Activated naive CD8-positive, alpha-beta T cell (primary cell): ENCODE measurements around the gene GABBR2.

Experiments used
- H3K27ac Mint-ChIP-seq: one replicate; pipeline ENCODE4 v1.8.0; 2021; ENCODE audit warnings: mixed read lengths
- H3K27me3 Mint-ChIP-seq: one replicate; pipeline ENCODE4 v1.8.0; 2021; ENCODE audit warnings: mixed read lengths
- H3K36me3 Mint-ChIP-seq: one replicate; pipeline ENCODE4 v1.8.0; 2021; ENCODE audit warnings: mixed read lengths
- H3K4me1 Mint-ChIP-seq: one replicate; pipeline ENCODE4 v1.8.0; 2021; ENCODE audit warnings: low read depth, mixed read lengths
- H3K4me3 Mint-ChIP-seq: one replicate; pipeline ENCODE4 v1.8.0; 2021; ENCODE audit warnings: mild to moderate bottlenecking, mixed read lengths
- H3K9me3 Mint-ChIP-seq: one replicate; pipeline ENCODE4 v1.8.0; 2021; ENCODE audit warnings: low read depth, mixed read lengths

Gene GABBR2

DNA sequence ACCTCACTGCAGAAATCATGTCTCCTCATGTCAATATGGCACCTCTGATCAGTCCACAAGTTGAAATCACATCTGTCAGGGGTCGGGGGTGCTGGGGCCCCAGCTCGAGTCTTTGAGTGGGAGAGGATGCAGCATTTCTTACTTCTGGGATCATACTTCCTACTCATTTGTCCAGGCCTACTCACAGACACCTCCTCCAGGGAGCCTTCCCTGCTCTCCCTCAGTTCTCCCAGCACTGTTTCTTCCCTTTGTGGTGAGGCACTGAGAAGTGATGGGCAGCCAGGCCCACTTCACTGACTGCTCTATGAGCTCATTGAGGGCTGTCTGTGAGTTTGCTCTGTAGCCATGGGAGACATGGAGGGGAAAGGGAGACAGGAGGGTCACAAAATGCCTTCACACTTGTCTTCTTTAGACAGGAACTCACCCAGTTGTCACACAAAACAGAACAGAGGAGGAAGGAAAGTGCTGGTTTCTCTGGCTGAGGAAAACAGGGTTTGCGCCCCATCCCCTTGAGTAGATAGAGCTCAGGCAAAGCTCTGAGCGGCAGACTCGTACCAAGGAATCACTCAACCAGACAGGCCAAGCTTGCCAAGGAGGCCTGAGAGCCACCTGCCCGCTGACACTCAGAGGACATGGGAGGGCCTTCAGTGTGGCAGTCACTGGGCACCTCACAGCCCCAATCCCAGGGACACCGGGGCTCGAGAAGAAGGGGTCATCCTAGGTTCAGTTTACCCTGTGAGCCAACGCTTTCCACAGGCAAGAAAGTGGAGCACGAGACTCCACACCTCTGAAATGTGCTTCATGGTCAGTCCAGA, 152.9 kb downstream of the GABBR2 start:
- Mint-ChIP-seq H3K27me3 (peaks cover 2% of the 10 kb centered on the region), H3K27ac (no peak overlapping the region), H3K36me3 (no peaks in the 10 kb centered on the region), H3K4me3 (no peak overlapping the region), H3K4me1 (no peaks in the 10 kb centered on the region), H3K9me3 (no peaks in the 10 kb centered on the region)

DNA sequence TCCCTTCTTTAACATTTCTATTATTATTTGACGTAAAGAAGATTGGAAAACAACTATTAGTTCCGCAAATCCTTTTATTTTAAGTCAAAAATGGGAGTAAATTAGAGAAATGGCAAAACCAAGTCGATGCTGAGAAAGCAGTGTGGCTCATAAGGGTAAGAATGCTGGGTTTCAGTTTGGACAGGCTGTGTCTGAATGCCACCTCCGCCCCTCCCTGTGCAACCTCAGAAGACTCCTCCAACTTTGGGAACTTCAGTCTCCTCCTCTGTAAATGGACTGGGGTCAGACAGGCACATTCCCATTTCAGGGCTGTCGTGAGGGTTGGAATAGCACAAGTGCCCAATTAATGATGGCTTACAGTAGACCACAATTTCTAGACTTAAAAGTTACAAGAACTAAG, 154.0 kb downstream of the GABBR2 start:
- Mint-ChIP-seq H3K27me3 (peaks cover 2% of the 10 kb centered on the region), H3K4me1 (no peaks in the 10 kb centered on the region), H3K27ac (no peak overlapping the region), H3K36me3 (no peaks in the 10 kb centered on the region), H3K4me3 (no peak overlapping the region), H3K9me3 (no peaks in the 10 kb centered on the region)

DNA sequence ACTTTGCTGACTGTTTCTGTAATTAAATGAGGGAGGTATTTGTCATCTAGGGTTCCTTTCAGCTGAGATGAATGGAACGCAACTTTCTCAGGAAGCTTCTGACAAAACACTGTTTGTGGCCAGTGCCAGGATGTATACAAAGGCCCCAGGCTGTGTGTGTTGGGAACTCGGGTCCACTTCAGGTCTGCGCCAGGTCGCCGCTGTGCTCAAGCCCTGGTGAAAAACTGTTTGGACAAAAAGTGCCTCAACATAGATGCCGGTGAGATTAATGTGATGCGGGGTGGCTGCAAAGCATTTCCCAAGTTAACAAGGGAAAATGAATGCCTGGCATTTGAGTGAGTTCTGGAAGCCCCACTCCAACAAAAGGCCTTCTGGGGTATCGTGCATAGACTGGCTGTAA, 156.4 kb downstream of the GABBR2 start:
- Mint-ChIP-seq H3K4me3 (no peak overlapping the region), H3K4me1 (no peaks in the 10 kb centered on the region), H3K9me3 (no peaks in the 10 kb centered on the region), H3K27ac (no peak overlapping the region), H3K36me3 (no peaks in the 10 kb centered on the region), H3K27me3 (peaks cover 2% of the 10 kb centered on the region)

DNA sequence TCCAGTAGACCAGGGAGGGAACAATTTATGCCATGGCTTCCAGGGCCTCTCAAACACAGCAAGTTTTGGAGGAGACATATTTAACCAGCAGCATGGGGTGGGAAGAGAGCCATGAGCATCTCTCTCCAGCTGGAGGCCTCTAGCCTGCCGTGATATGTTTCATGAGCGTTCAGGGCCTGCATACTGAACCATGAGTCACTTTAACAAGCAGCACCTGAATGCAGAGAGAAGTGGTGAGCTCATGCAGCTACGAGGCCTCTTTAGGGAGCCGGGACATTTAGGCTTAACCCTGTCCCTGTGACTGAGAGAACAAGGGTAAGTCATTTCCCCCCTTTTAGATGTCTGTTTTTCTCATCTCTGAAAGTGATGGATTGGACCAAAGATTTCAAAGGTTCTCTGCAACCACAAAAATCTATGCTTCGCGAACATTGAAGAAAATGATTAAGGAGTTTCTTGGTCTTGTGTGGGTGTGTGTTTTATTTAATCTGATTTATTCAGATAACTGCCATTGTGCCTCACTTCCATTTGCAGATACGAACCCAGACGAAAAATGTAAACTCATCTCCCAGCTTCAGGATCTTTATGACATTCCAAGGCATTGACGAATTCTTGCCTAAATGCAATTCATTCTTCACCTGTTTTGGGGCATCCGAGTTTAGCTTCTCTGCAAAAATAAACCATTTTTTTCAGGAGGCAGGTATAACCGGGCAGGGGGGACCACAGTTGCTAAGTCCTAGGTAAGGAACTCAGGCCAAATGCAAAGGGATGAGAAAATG, 157.0 kb downstream of the GABBR2 start:
- H3K4me1 Mint-ChIP-seq = no peaks in the 10 kb centered on the region
- no peaks in the 10 kb centered on the region for H3K36me3 Mint-ChIP-seq
- H3K27me3 Mint-ChIP-seq = peaks cover 2% of the 10 kb centered on the region
- H3K4me3 Mint-ChIP-seq = no peak overlapping the region
- no peaks in the 10 kb centered on the region for H3K9me3 Mint-ChIP-seq
- H3K27ac Mint-ChIP-seq = no peak overlapping the region

DNA sequence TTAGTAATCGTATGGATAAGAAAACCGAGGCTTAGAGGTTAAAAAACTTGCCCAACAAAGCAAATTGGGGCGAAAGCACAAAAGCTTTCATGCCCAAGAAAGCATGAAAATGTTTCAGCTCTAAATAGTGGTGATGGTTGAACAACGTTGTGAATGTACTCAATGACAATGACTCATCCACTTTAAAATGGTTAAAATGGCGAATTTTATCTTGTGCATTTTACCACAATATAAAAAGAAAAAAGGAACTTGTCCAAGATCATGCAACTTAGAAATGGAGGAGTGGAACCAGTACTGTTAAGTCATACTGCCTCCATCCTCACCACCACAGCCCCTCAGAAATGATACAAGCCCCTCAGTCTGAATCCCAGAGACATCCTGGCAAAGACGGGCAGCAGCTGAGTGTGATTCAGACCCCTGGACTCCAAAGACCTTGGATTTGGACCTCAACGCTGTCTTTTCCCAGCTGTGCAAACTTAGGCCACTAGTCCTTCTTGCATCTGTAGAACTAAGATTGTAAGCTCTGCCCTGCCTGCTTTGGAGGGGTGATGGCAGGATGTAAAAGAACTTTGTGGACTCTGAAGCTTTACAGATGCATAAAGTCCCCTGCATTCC, 158.4 kb downstream of the GABBR2 start:
- no peaks in the 10 kb centered on the region for H3K4me1 Mint-ChIP-seq
- H3K4me3 Mint-ChIP-seq = no peak overlapping the region
- no peaks in the 10 kb centered on the region for H3K9me3 Mint-ChIP-seq
- no peak overlapping the region for H3K27ac Mint-ChIP-seq
- H3K36me3 Mint-ChIP-seq = no peaks in the 10 kb centered on the region
- peaks cover 2% of the 10 kb centered on the region for H3K27me3 Mint-ChIP-seq

DNA sequence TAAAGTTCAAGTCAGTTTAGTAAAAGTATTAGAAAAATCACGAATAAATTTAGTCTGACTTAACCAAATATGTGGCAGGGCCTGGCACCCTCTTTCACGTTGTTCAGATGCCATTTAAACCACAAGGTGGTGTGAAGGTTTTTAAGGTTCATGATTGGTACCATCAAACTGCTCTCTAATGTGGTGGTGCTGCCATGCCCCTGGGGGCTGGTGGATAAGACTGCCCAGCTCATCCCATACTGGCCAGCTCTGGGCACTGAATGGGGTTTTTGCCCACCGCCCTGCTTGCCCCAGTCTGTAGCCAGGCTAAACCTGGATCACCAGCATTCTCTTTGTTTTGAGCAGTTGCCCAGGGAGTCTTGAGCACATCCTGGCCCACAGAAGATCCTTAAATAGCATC, 159.3 kb downstream of the GABBR2 start:
- Mint-ChIP-seq H3K4me1 (no peaks in the 10 kb centered on the region), H3K9me3 (no peaks in the 10 kb centered on the region), H3K36me3 (no peaks in the 10 kb centered on the region), H3K4me3 (no peak overlapping the region), H3K27me3 (peaks cover 2% of the 10 kb centered on the region), H3K27ac (no peak overlapping the region)

DNA sequence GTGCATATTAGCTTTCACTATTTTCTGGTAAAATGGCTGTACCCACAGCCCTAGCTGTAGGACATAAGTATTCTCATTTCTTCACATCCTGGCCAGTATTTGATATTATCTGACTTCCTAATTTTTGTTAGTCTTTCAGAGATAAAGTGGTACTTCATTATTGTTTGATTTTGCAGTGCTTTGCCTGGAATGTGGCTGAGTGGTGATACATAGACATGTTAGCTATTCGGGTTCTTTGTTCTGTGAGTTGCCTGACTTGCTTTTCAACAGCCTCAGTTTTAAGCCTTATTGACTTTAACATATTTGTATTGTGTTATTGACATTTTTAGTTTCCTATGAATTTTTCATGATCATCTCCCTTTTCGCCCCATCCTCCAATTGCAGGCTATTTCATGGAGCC, 161.1 kb downstream of the GABBR2 start:
- Mint-ChIP-seq H3K9me3 (no peaks in the 10 kb centered on the region), H3K27ac (no peak overlapping the region), H3K27me3 (peaks cover 2% of the 10 kb centered on the region), H3K36me3 (no peaks in the 10 kb centered on the region), H3K4me1 (no peaks in the 10 kb centered on the region), H3K4me3 (no peak overlapping the region)

DNA sequence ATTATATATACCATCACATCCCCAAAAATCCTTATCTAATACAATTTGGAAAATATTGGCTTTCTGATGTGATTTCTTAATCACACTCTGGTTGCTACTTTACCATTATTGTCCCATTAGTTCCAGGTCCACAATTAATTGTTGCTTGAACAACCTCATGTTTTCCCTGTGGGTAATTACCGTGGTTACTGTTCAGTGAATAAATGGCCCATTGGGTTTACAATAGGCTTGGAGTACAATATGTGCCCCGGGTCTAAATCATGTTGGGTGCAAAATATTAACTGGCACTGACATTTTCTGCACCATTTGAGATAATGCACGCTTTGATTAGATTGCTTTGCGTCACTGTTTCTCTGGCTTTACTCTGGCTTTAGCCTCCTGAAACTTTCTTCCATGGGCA, 163.7 kb downstream of the GABBR2 start:
- Mint-ChIP-seq H3K27me3 (no peaks in the 10 kb centered on the region), H3K4me3 (no peak overlapping the region), H3K36me3 (no peaks in the 10 kb centered on the region), H3K9me3 (no peaks in the 10 kb centered on the region), H3K4me1 (no peaks in the 10 kb centered on the region), H3K27ac (no peak overlapping the region)

DNA sequence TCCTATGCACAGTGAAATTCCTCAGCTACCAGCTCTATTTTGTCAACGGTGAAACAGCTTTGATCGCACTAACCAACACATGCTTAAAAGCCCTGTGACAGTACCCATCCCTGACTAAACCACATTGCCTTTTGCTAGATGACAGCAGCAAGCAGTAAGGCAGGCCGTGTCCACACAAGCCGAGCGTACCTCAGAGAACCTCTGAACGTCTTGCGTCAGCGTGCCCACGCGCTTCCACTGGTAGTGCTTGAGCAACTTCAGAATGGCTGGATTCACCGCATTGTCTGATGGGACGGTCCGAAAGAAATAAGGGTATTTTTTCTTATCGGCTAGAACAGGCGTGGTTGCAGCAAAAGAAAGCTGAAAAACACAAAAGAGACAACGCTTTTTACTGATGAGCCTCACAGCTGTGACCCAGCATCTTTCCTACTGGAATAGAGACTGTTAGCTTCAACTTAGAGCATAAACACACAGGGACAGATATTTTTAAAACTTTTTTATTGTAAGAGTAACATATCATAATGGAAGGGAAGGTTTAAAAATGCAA, 167.0 kb downstream of the GABBR2 start:
- Mint-ChIP-seq H3K36me3 (no peaks in the 10 kb centered on the region), H3K4me1 (no peaks in the 10 kb centered on the region), H3K4me3 (no peak overlapping the region), H3K27me3 (no peaks in the 10 kb centered on the region), H3K9me3 (no peaks in the 10 kb centered on the region), H3K27ac (no peak overlapping the region)

DNA sequence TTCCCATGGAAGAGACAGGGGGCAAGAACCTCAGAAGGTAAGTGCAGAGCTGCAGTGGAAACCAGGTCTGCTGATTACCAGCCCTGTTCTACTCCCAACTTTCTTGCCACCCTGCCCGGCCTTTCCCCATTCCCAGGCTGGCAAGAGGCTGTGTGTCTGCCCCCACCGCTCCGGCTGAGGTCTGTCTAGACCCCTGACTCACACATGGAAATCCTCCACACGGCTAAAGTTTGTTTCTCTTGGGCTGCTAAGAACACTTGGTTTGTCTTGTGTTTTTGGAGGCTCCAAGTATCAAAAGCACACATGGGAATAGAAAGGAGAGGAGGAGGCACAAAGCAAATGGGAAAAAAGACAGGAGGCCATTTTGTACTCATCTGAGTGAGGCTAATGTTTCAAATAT, 168.3 kb downstream of the GABBR2 start:
- H3K4me3 Mint-ChIP-seq = no peak overlapping the region
- no peaks in the 10 kb centered on the region for H3K4me1 Mint-ChIP-seq
- no peaks in the 10 kb centered on the region for H3K9me3 Mint-ChIP-seq
- H3K27ac Mint-ChIP-seq = no peak overlapping the region
- H3K36me3 Mint-ChIP-seq = no peaks in the 10 kb centered on the region
- no peaks in the 10 kb centered on the region for H3K27me3 Mint-ChIP-seq

DNA sequence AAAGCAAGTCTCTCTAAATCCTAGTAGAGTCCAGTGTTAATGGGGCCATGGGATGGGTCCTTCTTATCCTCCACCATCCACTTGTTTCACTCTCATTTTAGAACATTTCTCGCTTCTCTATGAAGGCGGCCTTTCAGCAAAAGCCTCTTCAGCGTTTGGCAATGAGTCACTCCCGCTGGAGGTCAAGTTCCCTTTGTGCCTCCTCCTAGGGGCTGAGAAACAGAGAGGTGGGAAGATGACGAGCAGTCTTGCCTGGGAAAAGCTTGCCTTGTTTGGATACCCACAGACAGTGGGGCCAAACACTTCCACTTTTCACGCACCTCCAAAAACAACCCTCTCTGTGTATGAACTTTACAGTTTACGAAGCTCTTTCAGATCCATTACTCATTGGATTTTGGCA, 168.8 kb downstream of the GABBR2 start:
- no peaks in the 10 kb centered on the region for H3K36me3 Mint-ChIP-seq
- no peaks in the 10 kb centered on the region for H3K4me1 Mint-ChIP-seq
- no peaks in the 10 kb centered on the region for H3K27me3 Mint-ChIP-seq
- no peak overlapping the region for H3K27ac Mint-ChIP-seq
- H3K4me3 Mint-ChIP-seq = no peak overlapping the region
- no peaks in the 10 kb centered on the region for H3K9me3 Mint-ChIP-seq

DNA sequence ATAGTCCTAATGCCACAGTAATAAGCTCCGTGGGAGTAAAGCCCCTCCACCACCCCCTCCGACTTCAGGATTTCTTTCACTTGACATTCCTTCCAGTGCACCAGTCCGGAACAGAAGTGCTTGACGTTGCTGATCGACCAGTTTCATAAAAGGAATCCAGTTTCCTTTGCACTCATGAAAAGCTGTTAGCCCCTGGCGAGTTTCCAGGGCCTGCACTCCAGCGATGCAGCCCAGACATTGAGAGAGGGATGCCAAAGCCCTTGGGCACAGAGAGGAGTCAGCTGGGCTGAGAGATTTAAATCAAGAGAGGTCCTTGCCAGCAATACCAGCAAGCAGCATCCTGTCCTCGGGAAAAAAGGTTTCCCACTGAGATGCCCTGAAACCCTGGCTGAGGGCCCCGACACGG, 170.1 kb downstream of the GABBR2 start:
- no peaks in the 10 kb centered on the region for H3K36me3 Mint-ChIP-seq
- no peak overlapping the region for H3K27ac Mint-ChIP-seq
- H3K4me3 Mint-ChIP-seq = no peak overlapping the region
- H3K9me3 Mint-ChIP-seq = no peaks in the 10 kb centered on the region
- H3K27me3 Mint-ChIP-seq = no peaks in the 10 kb centered on the region
- no peaks in the 10 kb centered on the region for H3K4me1 Mint-ChIP-seq

DNA sequence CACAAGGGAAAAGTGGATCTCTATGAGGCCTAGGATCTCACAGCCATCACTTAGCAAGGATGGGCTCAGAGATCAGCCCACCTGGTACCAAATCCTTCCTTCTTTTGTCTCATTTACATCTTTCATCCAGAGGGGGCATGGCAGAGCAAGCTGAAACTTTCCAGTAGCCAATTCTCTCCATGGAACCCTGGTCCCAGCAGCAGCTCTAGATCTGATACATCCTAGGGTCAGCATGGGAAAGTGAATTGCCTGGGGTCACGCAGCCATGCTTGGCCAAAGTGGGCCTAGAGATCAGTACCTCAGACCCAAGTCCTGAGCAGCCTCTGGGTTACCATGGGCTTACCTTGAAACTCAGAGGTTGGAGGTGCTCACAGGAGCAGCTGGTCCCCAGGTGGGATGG, 170.5 kb downstream of the GABBR2 start:
- H3K4me1 Mint-ChIP-seq = no peaks in the 10 kb centered on the region
- H3K9me3 Mint-ChIP-seq = no peaks in the 10 kb centered on the region
- H3K27me3 Mint-ChIP-seq = no peaks in the 10 kb centered on the region
- no peak overlapping the region for H3K4me3 Mint-ChIP-seq
- no peaks in the 10 kb centered on the region for H3K36me3 Mint-ChIP-seq
- no peak overlapping the region for H3K27ac Mint-ChIP-seq

DNA sequence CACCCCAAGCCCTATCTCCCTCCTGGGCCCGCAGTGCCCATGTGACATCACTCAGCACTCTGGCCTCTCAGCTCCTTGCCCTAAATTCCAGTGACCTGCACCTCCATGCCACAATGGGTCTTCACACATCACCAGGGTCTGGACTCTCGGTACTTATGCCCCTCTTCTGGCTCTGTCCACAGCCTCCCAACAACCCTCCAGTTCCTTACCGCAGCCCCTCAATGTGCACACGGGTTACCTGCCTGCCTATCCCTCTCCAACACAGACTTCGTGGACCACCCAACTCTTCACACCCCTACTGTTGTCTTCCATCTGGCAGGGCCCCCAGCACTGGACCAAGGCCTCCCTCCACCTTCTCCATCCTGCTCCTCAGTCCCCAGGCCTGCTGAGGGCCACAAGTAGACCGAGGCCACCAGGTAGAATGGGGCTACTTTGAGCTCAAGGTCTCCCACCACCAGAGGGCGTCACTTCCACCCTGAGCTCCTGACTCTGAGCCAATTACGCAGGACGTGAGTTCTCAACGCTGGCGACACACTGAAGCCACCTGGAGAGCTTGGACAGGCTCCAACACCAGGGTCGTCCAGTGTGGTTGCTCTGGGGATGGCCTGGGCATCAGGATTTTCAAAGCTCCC, 172.1 kb downstream of the GABBR2 start:
- no peaks in the 10 kb centered on the region for H3K36me3 Mint-ChIP-seq
- H3K4me3 Mint-ChIP-seq = no peak overlapping the region
- no peaks in the 10 kb centered on the region for H3K27me3 Mint-ChIP-seq
- no peaks in the 10 kb centered on the region for H3K9me3 Mint-ChIP-seq
- no peak overlapping the region for H3K27ac Mint-ChIP-seq
- H3K4me1 Mint-ChIP-seq = no peaks in the 10 kb centered on the region

DNA sequence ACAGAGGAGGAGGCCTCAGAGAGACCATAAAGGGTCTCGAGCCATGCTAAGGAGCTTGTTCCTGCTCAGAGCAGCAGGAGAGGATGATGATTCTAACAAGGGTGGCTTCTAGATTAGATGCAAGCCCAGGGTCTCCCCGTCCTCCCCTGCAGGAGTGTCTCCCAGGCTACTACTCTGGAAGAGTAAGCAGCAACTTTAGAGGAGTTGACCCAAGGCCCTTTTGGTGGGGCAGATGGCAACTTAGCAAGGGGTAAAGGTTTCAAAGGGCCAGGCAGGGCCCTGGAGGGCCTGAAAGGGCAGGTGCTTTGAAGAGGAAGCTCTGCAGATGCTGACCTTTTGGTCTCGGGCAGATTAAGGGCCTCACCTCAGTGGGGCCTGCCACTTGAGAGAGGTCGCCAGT, 174.9 kb downstream of the GABBR2 start:
- H3K9me3 Mint-ChIP-seq = no peaks in the 10 kb centered on the region
- H3K4me3 Mint-ChIP-seq = no peak overlapping the region
- peaks cover 3% of the 10 kb centered on the region for H3K27me3 Mint-ChIP-seq
- no peak overlapping the region for H3K27ac Mint-ChIP-seq
- H3K4me1 Mint-ChIP-seq = no peaks in the 10 kb centered on the region
- no peaks in the 10 kb centered on the region for H3K36me3 Mint-ChIP-seq
